ENCODE measurements around the gene IGSF5.

DNA sequence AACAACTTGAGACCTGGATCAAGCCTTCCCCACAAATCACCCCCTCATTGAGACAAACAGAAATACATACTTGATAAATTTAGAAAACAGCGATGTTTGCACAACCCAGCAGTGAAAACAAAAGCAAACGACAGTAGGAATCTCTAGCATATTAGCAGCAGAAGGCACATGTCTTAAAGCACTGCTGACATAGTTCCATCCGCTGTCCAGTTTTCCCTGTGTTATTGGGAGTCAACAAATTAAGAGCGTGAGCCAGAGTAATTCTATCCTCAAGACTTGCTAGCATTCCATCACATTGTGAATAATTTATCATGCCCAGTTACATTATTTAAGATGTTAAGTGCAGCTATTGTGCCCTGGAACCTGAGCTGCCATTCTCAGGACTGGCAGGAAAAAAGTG, 55.3 kb downstream of the IGSF5 start:
- TF ChIP-seq YY1 (IDR thresholded peaks at IDR 0.05; ENCODE audit: insufficient read depth, insufficient read length) (no peak), ZNF274 (IDR thresholded peaks at IDR 0.05; ENCODE audit: low read depth, low read length) (no peak), SUZ12 (IDR thresholded peaks at IDR 0.05; ENCODE audit: extremely low read depth, insufficient read depth, insufficient read length) (no peak)

Data from NT2/D1 (cell line).